K562 (cell line): ENCODE results near the gene SLC2A6. TPM values are rescaled to one million over a fixed set of nuclear protein-coding genes. Genes with fewer than 3 reads are reported as not detected.

Source experiments
- ATAC-seq: fragments of 200-7000 bp; cut with Tn5 transposase; 3 replicates; pipeline ENCODE4 v1.9.1; 2020; ENCODE audit warnings: moderate library complexity
- BruUV-seq: library from RNA; stranded (reverse); fragments of 400-500 nt; replicated peaks from 2 replicates; lab custom pipeline; 2021; lab: Mats Ljungman, UMichigan
- CTCF ChIA-PET: fragments of 300-600 bp; formaldehyde crosslinking; extraction: SDS; loops from one replicate; lab custom pipeline; 2021; ENCODE audit warnings: low intra/inter-chr PET ratio; lab: Yijun Ruan, JAX
- POLR2A ChIA-PET: fragments of 300-600, 350-650 bp; sonication (Branson Sonifier 250); formaldehyde crosslinking; extraction: SDS; loops from one replicate; lab custom pipeline; 2021; ENCODE audit warnings: antibody characterized with exemption, inconsistent platforms; lab: Yijun Ruan, JAX
- DNase-seq, 4 experiments: peaks; one replicate each; pipeline versions ENCODE4 v3.0.0 to v3.0.0-alpha.2; 2011 to 2018; ENCODE audit warnings: low spot score in 3 of 4, mixed read lengths in 3 of 4; ENCODE audit errors: extremely low read depth in 1 of 4
- FAIRE-seq: peaks from 2 replicates; lab custom pipeline; 2011; peaks lifted over from hg19 to GRCh38; lab: Jason Lieb, UNC
- H2AFZ ChIP-seq: 2 replicates; pipeline ENCODE4 v1.6.0; 2011; ENCODE audit warnings: low read depth, low read length, control low read depth, inconsistent platforms
- H3K27ac ChIP-seq: fragments of 200-600 bp; 3 replicates; pipeline ENCODE4 v1.8.0; 2011; ENCODE audit warnings: low read depth, mild to moderate bottlenecking, control low read depth, inconsistent platforms, low read length, moderate library complexity, mixed read lengths; ENCODE audit errors: extremely low read depth
- H3K27me3 ChIP-seq, 2 experiments: fragments of 300-600 bp in 1 of 2; 2 replicates in 1 of 2; 3 replicates in 1 of 2; pipeline versions ENCODE4 v1.6.0 to v1.8.0; 2011; ENCODE audit warnings: inconsistent platforms in 2 of 2, low read length in 2 of 2, mild to moderate bottlenecking in 1 of 2, mixed read lengths in 1 of 2, moderate library complexity in 1 of 2; ENCODE audit not compliant: control insufficient read depth in 2 of 2, insufficient read depth in 2 of 2
- H3K36me3 ChIP-seq: fragments of 300-600 bp; 3 replicates; pipeline ENCODE4 v1.8.0; 2011; ENCODE audit warnings: mild to moderate bottlenecking, low read length, inconsistent platforms; ENCODE audit not compliant: control insufficient read depth, insufficient read depth
- H3K4me1 ChIP-seq, 2 experiments: fragments of 200-600 bp in 1 of 2; replicated peaks in 1 of 2; 2 replicates in 1 of 2; 3 replicates in 1 of 2; pipeline versions ENCODE4 v1.5.1 to v1.8.0; 2011; ENCODE audit warnings: inconsistent platforms in 2 of 2, low read length in 2 of 2, mild to moderate bottlenecking in 1 of 2, mixed read lengths in 1 of 2, moderate library complexity in 1 of 2; ENCODE audit not compliant: control insufficient read depth in 2 of 2, insufficient read depth in 2 of 2
- H3K4me2 ChIP-seq: 2 replicates; pipeline ENCODE4 v1.6.1; 2011; ENCODE audit warnings: low read length, control low read depth, inconsistent platforms, mixed read lengths; ENCODE audit not compliant: insufficient read depth
- H3K4me3 ChIP-seq: fragments of 200-600 bp; sonication (generic), shearing (Covaris generic); 2 replicates; pipeline ENCODE4 v1.5.1; 2016; ENCODE audit warnings: control low read depth, inconsistent platforms
- H3K79me2 ChIP-seq: fragments of 200-600 bp; 3 replicates; pipeline ENCODE4 v1.8.0; 2011; ENCODE audit warnings: low read length, inconsistent platforms; ENCODE audit not compliant: control insufficient read depth, insufficient read depth
- H3K9ac ChIP-seq, 2 experiments: 2 replicates each; pipeline versions ENCODE4 v1.6.0 to v1.6.1; 2011; ENCODE audit warnings: low read depth in 2 of 2, low read length in 2 of 2, control low read depth in 1 of 2, inconsistent platforms in 1 of 2, mild to moderate bottlenecking in 1 of 2, mixed read lengths in 1 of 2; ENCODE audit not compliant: insufficient read depth in 1 of 2
- H3K9me1 ChIP-seq: one replicate; pipeline ENCODE4 v1.6.0; 2011; ENCODE audit warnings: inconsistent platforms, mild to moderate bottlenecking, low read length, moderate library complexity; ENCODE audit not compliant: control insufficient read depth, insufficient read depth
- H3K9me3 ChIP-seq: replicated peaks from 2 replicates; pipeline ENCODE4 v1.5.1; 2011; ENCODE audit warnings: low read depth, low read length, inconsistent platforms; ENCODE audit not compliant: control insufficient read depth, insufficient read depth
- H4K20me1 ChIP-seq: replicated peaks from 2 replicates; pipeline ENCODE4 v1.6.1; 2011; ENCODE audit warnings: low read length, inconsistent platforms, mixed read lengths; ENCODE audit not compliant: control insufficient read depth, insufficient read depth
- CAMTA2 ChIP-seq: fragments of 250-450 bp; sonication (Bioruptor Pico); conservative IDR thresholded peaks from 2 replicates; pipeline ENCODE4 v1.5.1; 2022
- HDAC6 ChIP-seq: IDR thresholded peaks from 2 replicates; pipeline ENCODE4 v1.6.1; 2012; ENCODE audit warnings: low read depth, mild to moderate bottlenecking, control low read depth, inconsistent platforms, low read length, moderate library complexity
- MBD2 ChIP-seq: sonication (generic); IDR thresholded peaks from 2 replicates; pipeline ENCODE4 v1.6.1; 2016; ENCODE audit warnings: low read depth, borderline replicate concordance
- MCM7 ChIP-seq, 2 experiments: fragments of 450-650 bp; IDR thresholded peaks; 2 replicates each; pipeline ENCODE4 v1.6.1; 2016 to 2018
- NFRKB ChIP-seq: fragments of 450-650 bp; IDR thresholded peaks from 2 replicates; pipeline ENCODE4 v1.6.1; 2016; ENCODE audit warnings: low read depth
- NR2C2 ChIP-seq, 2 experiments: fragments of 200-800 bp in 1 of 2; sonication (Bioruptor generic) in 1 of 2; sonication (generic) in 1 of 2; formaldehyde crosslinking in 1 of 2; IDR thresholded peaks; 2 replicates each; pipeline versions ENCODE4 v1.6.1 to v1.8.0; 2016 to 2022; ENCODE audit warnings: mild to moderate bottlenecking in 1 of 2, missing compliant biosample characterization in 1 of 2, missing genetic modification characterization in 1 of 2, missing genetic modification reagents in 1 of 2
- RBM14 ChIP-seq: fragments of 200-400 bp; formaldehyde crosslinking; IDR thresholded peaks from 2 replicates; pipeline ENCODE4 v1.6.1; 2018; ENCODE audit warnings: low read depth, mild to moderate bottlenecking, low read length, moderate library complexity, borderline replicate concordance; ENCODE audit not compliant: insufficient read depth
- SMARCA4 ChIP-seq: fragments of 450-650 bp; IDR thresholded peaks from 2 replicates; pipeline ENCODE4 v1.6.1; 2016
- TCF15 ChIP-seq: fragments of 250-450 bp; sonication (Bioruptor Pico); IDR thresholded peaks from 2 replicates; pipeline ENCODE4 v1.8.0; 2022; ENCODE audit warnings: moderate library complexity, mild to moderate bottlenecking, inconsistent platforms
- ZNF3 ChIP-seq: fragments of 250-450 bp; sonication (Bioruptor Pico); IDR thresholded peaks from 2 replicates; pipeline ENCODE4 v1.5.0; 2021; ENCODE audit warnings: mild to moderate bottlenecking, moderate library complexity
- ZNF395 ChIP-seq: fragments of 200-800 bp; sonication (Bioruptor generic); IDR thresholded peaks from 2 replicates; pipeline ENCODE4 v1.6.1; 2017; ENCODE audit warnings: missing genetic modification characterization, missing compliant biosample characterization
- ZNF609 ChIP-seq: sonication (generic); formaldehyde crosslinking; IDR thresholded peaks from 2 replicates; pipeline ENCODE4 v1.8.1; 2023; ENCODE audit warnings: missing genetic modification reagents, mild to moderate bottlenecking, borderline replicate concordance
- ZNF639 ChIP-seq, 2 experiments: fragments of 200-800 bp in 1 of 2; sonication (Bioruptor generic) in 1 of 2; sonication (generic) in 1 of 2; formaldehyde crosslinking in 1 of 2; IDR thresholded peaks in 1 of 2; conservative IDR thresholded peaks in 1 of 2; 2 replicates each; pipeline versions ENCODE4 v1.5.0 to v1.6.1; 2016 to 2020; ENCODE audit warnings: missing compliant biosample characterization in 1 of 2, missing genetic modification characterization in 1 of 2, missing genetic modification reagents in 1 of 2
- ZSCAN32 ChIP-seq: fragments of 450-650 bp; formaldehyde crosslinking; IDR thresholded peaks from 2 replicates; pipeline ENCODE4 v1.4.0; 2020; ENCODE audit warnings: mild to moderate bottlenecking, moderate library complexity
- WGBS: fragments of 100-300 bp; shearing (Covaris generic); methylation state at CpG from one replicate; pipeline ENCODE4 v1.1.6; 2016; ENCODE audit warnings: low coverage, mixed read lengths; ENCODE audit not compliant: insufficient coverage; ENCODE audit errors: missing lambda C conversion rate; 5-methylcytosine and 5-hydroxymethylcytosine counted together
- in situ Hi-C: fragments of 300-500 bp; cut with MboI; formaldehyde crosslinking; loops from 4 replicates; pipeline ENCODE4 v1.15.0; 2018; ENCODE audit warnings: inconsistent platforms, mixed read lengths
- intact Hi-C: fragments of 100-400 bp; cut with micrococcal nuclease; formaldehyde crosslinking; loops from 2 replicates; pipeline ENCODE4 v1.14.2; 2022
- polyA plus RNA-seq, 8 experiments: library from polyadenylated mRNA; depleted of rRNA in 4 of 8; stranded (reverse) in 5 of 8; unstranded in 3 of 8; fragments of >200 nt; fragmentation: Nextera tagmentation in 2 of 8; fragmentation: Illumina TruSeq in 1 of 8; extraction: Ambion mirVana in 2 of 8; extraction: Trizol in 1 of 8; gene quantifications; 2 replicates each; pipeline versions ENCODE4 v1.2.1 to v1.2.3, GENCODE V29; 2011 to 2014; ENCODE audit warnings: inconsistent platforms in 1 of 8, missing spikeins in 1 of 8
- total RNA-seq, 7 experiments: library from RNA; depleted of rRNA in 6 of 7; stranded (reverse); fragments of >200 nt in 6 of 7; fragmentation: Illumina TruSeq in 2 of 7; extraction: Trizol in 2 of 7; gene quantifications; 2 replicates each; pipeline versions ENCODE4 v1.2.1 to v1.2.3, GENCODE V29; 2011 to 2021; ENCODE audit warnings: low replicate concordance in 1 of 7

Gene SLC2A6
- total and polyA plus RNA-seq, 9 of the 15 experiments (the other 6 are each of a cell fraction or from before 2014, with no cell fraction given) = 0.04 to 0.38 (median 0.09) TPM; not detected in 3

GRCh38 chr9:133527444-133527920 is 48.6 kb upstream of the SLC2A6 start:
- Histone ChIP-seq H3K79me2 (no peaks in the 10 kb centered on the region), H3K27ac (no peak overlapping the region), H3K9me3 (no peaks in the 10 kb centered on the region), H3K9ac (no peak overlapping the region), H3K4me2 (no peak overlapping the region), H4K20me1 (peaks cover 23% of the 10 kb centered on the region), H3K4me3 (no peak overlapping the region), H2AFZ (no peak overlapping the region), H3K4me1 (peaks cover 0 to 16% of the 10 kb centered on the region in 2 experiments; a peak in 1 of 5 replicates), H3K27me3 (peaks cover 73 to 91% of the 10 kb centered on the region in 2 experiments; a peak in 4 of 5 replicates), H3K9me1 (no peaks in the 10 kb centered on the region), H3K36me3 (no peaks in the 10 kb centered on the region)
- ATAC-seq (no peak), FAIRE-seq (no peak), DNase-seq (no peak)
- CTCF ChIA-PET = no interaction called here
- in situ Hi-C loops (no loop called here), intact Hi-C loops (no loop called here)
- POLR2A ChIA-PET = interaction anchor here (0.6 kb wide), 1 partner anchor 472 kb away, joined by 3 read pairs; no protein-coding TSS in a partner anchor
- no TSS peak for BruUV-seq
- WGBS = 0% methylated on average over 10 of the region's 18 CpGs
- no peak for TF ChIP-seq ZNF3 (CRISPR knock-in tag)
- no peak for TF ChIP-seq CAMTA2
- TF ChIP-seq ZNF609 (CRISPR knock-in tag) = no peak
- no peak for TF ChIP-seq TCF15 (CRISPR knock-in tag)
- TF ChIP-seq ZNF639 (CRISPR knock-in tag; conservative IDR thresholded peaks at IDR 0.05 in 1 of 2, IDR thresholded peaks at IDR 0.05 in 1 of 2) = no peak
- TF ChIP-seq RBM14 = no peak
- no peak for TF ChIP-seq ZSCAN32 (CRISPR knock-in tag)
- no peak for TF ChIP-seq ZNF395 (CRISPR knock-in tag)
- TF ChIP-seq NR2C2 (CRISPR knock-in tag; IDR thresholded peaks at IDR 0.05) = no peak
- no peak for TF ChIP-seq NR2C2 (tag; IDR thresholded peaks at IDR 0.05)
- TF ChIP-seq NFRKB = no peak
- no peak for TF ChIP-seq MBD2
- no peak for TF ChIP-seq SMARCA4
- no peak for TF ChIP-seq HDAC6
- TF ChIP-seq MCM7 (IDR thresholded peaks at IDR 0.05) = no peak
